Ishikawa (cell line): ENCODE results near the gene MYLK.

ENCODE experiments used
- CEBPB ChIP-seq: IDR thresholded peaks from 2 replicates; pipeline ENCODE4 v1.6.1; 2012
- CREB1 ChIP-seq: IDR thresholded peaks from 2 replicates; pipeline ENCODE4 v1.6.1; 2012; ENCODE audit warnings: low read depth
- EP300 ChIP-seq: IDR thresholded peaks from 2 replicates; pipeline ENCODE4 v1.6.1; 2012; ENCODE audit warnings: borderline replicate concordance
- FOXM1 ChIP-seq: IDR thresholded peaks from 2 replicates; pipeline ENCODE4 v1.6.1; 2012; ENCODE audit warnings: low read depth, borderline replicate concordance
- RAD21 ChIP-seq: IDR thresholded peaks from 2 replicates; pipeline ENCODE4 v1.6.1; 2012; ENCODE audit warnings: low read depth
- TAF1 ChIP-seq: IDR thresholded peaks from 2 replicates; pipeline ENCODE4 v1.6.1; 2012; ENCODE audit warnings: low read depth, mild to moderate bottlenecking
- TCF12 ChIP-seq: IDR thresholded peaks from 2 replicates; pipeline ENCODE4 v1.6.1; 2012; ENCODE audit warnings: low read depth
- TEAD4 ChIP-seq: IDR thresholded peaks from 2 replicates; pipeline ENCODE4 v1.6.1; 2012
- ZBTB7A ChIP-seq: IDR thresholded peaks from 2 replicates; pipeline ENCODE4 v1.6.1; 2012; ENCODE audit warnings: low read depth
- TF ChIP-seq, protein P1 (sequence below): IDR thresholded peaks from 2 replicates; pipeline ENCODE4 v1.6.1; 2012

GRCh38 chr3:123667784-123668183 is 216.3 kb downstream of the MYLK start:
- TF ChIP-seq TCF12 = no peak
- TF ChIP-seq, protein P1, sequence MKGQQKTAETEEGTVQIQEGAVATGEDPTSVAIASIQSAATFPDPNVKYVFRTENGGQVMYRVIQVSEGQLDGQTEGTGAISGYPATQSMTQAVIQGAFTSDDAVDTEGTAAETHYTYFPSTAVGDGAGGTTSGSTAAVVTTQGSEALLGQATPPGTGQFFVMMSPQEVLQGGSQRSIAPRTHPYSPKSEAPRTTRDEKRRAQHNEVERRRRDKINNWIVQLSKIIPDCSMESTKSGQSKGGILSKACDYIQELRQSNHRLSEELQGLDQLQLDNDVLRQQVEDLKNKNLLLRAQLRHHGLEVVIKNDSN = no peak
- TF ChIP-seq EP300 = no peak
- no peak for TF ChIP-seq TAF1
- no peak for TF ChIP-seq RAD21
- TF ChIP-seq CREB1 = no peak
- TF ChIP-seq TEAD4 = no peak
- no peak for TF ChIP-seq CEBPB
- TF ChIP-seq FOXM1 = no peak
- TF ChIP-seq ZBTB7A = no peak
